GM23338 (cell line): ENCODE measurements around the gene CES3. TPM values are rescaled to one million over a fixed set of nuclear protein-coding genes. Genes with fewer than 3 reads are reported as not detected.

ENCODE experiments used
- ATAC-seq: fragments of 200-7000 bp; cut with Tn5 transposase; 3 replicates; pipeline ENCODE4 v1.9.1; 2020
- DNase-seq: peaks from one replicate; pipeline ENCODE4 v3.0.0-alpha.2; 2015; ENCODE audit warnings: low spot score
- H2AFZ ChIP-seq: fragments of 200-600 bp; sonication (generic); 2 replicates; pipeline ENCODE4 v1.8.0; 2016; ENCODE audit warnings: antibody characterized with exemption, mild to moderate bottlenecking, moderate library complexity
- H3F3A ChIP-seq: fragments of 200-600 bp; sonication (generic); replicated peaks from 2 replicates; pipeline ENCODE4 v1.8.0; 2017; ENCODE audit warnings: antibody characterized with exemption, mixed run types, low read depth
- H3K27ac ChIP-seq: fragments of 200-600 bp; sonication (generic); 2 replicates; pipeline ENCODE4 v1.6.1; 2016; ENCODE audit warnings: low read depth
- H3K27me3 ChIP-seq: fragments of 200-600 bp; sonication (generic); 2 replicates; pipeline ENCODE4 v1.8.0; 2016; ENCODE audit warnings: mild to moderate bottlenecking, mixed run types, moderate library complexity; ENCODE audit not compliant: insufficient read depth
- H3K36me3 ChIP-seq: fragments of 200-600 bp; sonication (generic); 2 replicates; pipeline ENCODE4 v1.8.0; 2016; ENCODE audit warnings: mild to moderate bottlenecking; ENCODE audit not compliant: insufficient read depth
- H3K4me1 ChIP-seq: fragments of 200-600 bp; sonication (generic); 2 replicates; pipeline ENCODE4 v1.8.0; 2016; ENCODE audit warnings: mild to moderate bottlenecking, moderate library complexity; ENCODE audit not compliant: insufficient read depth
- H3K4me2 ChIP-seq: fragments of 200-600 bp; sonication (generic); 2 replicates; pipeline ENCODE4 v1.7.1; 2017; ENCODE audit warnings: mixed run types
- H3K4me3 ChIP-seq: fragments of 200-600 bp; sonication (generic); 2 replicates; pipeline ENCODE4 v1.6.1; 2016; ENCODE audit warnings: mixed run types
- H3K79me2 ChIP-seq: fragments of 200-600 bp; sonication (generic); replicated peaks from 2 replicates; pipeline ENCODE4 v1.8.0; 2017; ENCODE audit warnings: mild to moderate bottlenecking; ENCODE audit not compliant: insufficient read depth
- H3K9me2 ChIP-seq: fragments of 200-600 bp; sonication (generic); 2 replicates; pipeline ENCODE4 v1.8.0; 2017; ENCODE audit not compliant: insufficient read depth
- H4K20me1 ChIP-seq: fragments of 200-600 bp; sonication (generic); replicated peaks from 2 replicates; pipeline ENCODE4 v1.8.0; 2017; ENCODE audit warnings: mild to moderate bottlenecking; ENCODE audit not compliant: insufficient read depth
- H3K27ac Mint-ChIP-seq: 2 replicates; pipeline ENCODE4 v1.8.0; 2020; ENCODE audit warnings: inconsistent platforms, mild to moderate bottlenecking, moderate library complexity, mixed read lengths
- H3K27me3 Mint-ChIP-seq: 3 replicates; pipeline ENCODE4 v1.8.0; 2022; ENCODE audit warnings: low read depth, mild to moderate bottlenecking, moderate library complexity, mixed read lengths, inconsistent platforms; ENCODE audit not compliant: insufficient read depth, poor library complexity
- H3K36me3 Mint-ChIP-seq: 3 replicates; pipeline ENCODE4 v1.8.0; 2021; ENCODE audit warnings: low read depth, mild to moderate bottlenecking, inconsistent platforms, moderate library complexity, mixed read lengths
- H3K4me1 Mint-ChIP-seq: 3 replicates; pipeline ENCODE4 v1.8.0; 2020; ENCODE audit warnings: mild to moderate bottlenecking, inconsistent platforms, mixed read lengths
- H3K4me3 Mint-ChIP-seq: 3 replicates; pipeline ENCODE4 v1.8.0; 2021; ENCODE audit warnings: moderate library complexity, mild to moderate bottlenecking, inconsistent platforms, mixed read lengths
- H3K9me3 Mint-ChIP-seq: 3 replicates; pipeline ENCODE4 v1.8.0; 2020; ENCODE audit warnings: moderate library complexity, mild to moderate bottlenecking, inconsistent platforms, mixed read lengths
- CREB1 ChIP-seq: fragments of 250-450 bp; sonication (Bioruptor Pico); IDR thresholded peaks from 2 replicates; pipeline ENCODE4 v1.5.0; 2020; ENCODE audit warnings: low read depth, mild to moderate bottlenecking, moderate library complexity
- CTCF ChIP-seq, 2 experiments: fragments of 200-600 bp in 1 of 2; sonication (generic) in 1 of 2; conservative IDR thresholded peaks; 2 replicates each; pipeline versions ENCODE4 v1.5.1 to v1.6.1; 2016 to 2017; ENCODE audit warnings: antibody characterized with exemption in 2 of 2, low read depth in 2 of 2, mild to moderate bottlenecking in 2 of 2, moderate library complexity in 1 of 2
- ETS1 ChIP-seq: IDR thresholded peaks from 2 replicates; pipeline ENCODE4 v1.6.1; 2016; ENCODE audit warnings: antibody characterized with exemption
- EZH2 ChIP-seq: fragments of 200-600 bp; sonication (generic); IDR thresholded peaks from one replicate; pipeline ENCODE4 v1.8.0; 2017; ENCODE audit warnings: antibody characterized with exemption, mild to moderate bottlenecking, low read depth; ENCODE audit not compliant: unreplicated experiment
- EZH2phosphoT487 ChIP-seq: fragments of 200-600 bp; sonication (generic); IDR thresholded peaks from one replicate; pipeline ENCODE4 v1.8.1; 2018; ENCODE audit warnings: antibody characterized with exemption; ENCODE audit not compliant: unreplicated experiment
- JUNB ChIP-seq: IDR thresholded peaks from one replicate; pipeline ENCODE4 v1.6.1; 2016; ENCODE audit warnings: antibody characterized with exemption; ENCODE audit not compliant: unreplicated experiment
- NANOG ChIP-seq: IDR thresholded peaks from 2 replicates; pipeline ENCODE4 v1.6.1; 2016; ENCODE audit warnings: antibody characterized with exemption, borderline replicate concordance
- POLR2AphosphoS5 ChIP-seq: IDR thresholded peaks from 2 replicates; pipeline ENCODE4 v1.6.1; 2016; ENCODE audit warnings: antibody characterized with exemption, low read depth
- STAT1 ChIP-seq: IDR thresholded peaks from one replicate; pipeline ENCODE4 v1.6.1; 2016; ENCODE audit warnings: antibody characterized with exemption; ENCODE audit not compliant: unreplicated experiment
- ZNF114 ChIP-seq: fragments of 250-450 bp; sonication (Bioruptor Pico); IDR thresholded peaks from 2 replicates; pipeline ENCODE4 v1.5.0; 2020; ENCODE audit warnings: mild to moderate bottlenecking, moderate library complexity
- ZNF331 ChIP-seq: fragments of 250-450 bp; sonication (Bioruptor Pico); IDR thresholded peaks from 2 replicates; pipeline ENCODE4 v1.5.0; 2020; ENCODE audit warnings: low read depth, mild to moderate bottlenecking, moderate library complexity
- ZNF462 ChIP-seq: fragments of 250-450 bp; sonication (Bioruptor Pico); IDR thresholded peaks from 2 replicates; pipeline ENCODE4 v1.5.0; 2020; ENCODE audit warnings: mild to moderate bottlenecking, moderate library complexity
- polyA plus RNA-seq: library from polyadenylated mRNA; unstranded; fragments of >200 nt; fragmentation: Nextera tagmentation; extraction: Ambion mirVana; gene quantifications from 2 replicates; pipeline ENCODE4 v1.2.1, GENCODE V29; 2016
- total RNA-seq: library from RNA; depleted of rRNA; stranded (reverse); fragments of >200 nt; shearing (Covaris generic); gene quantifications from 2 replicates; pipeline ENCODE4 v1.2.3, GENCODE V29; 2014
- TF ChIP-seq, protein P1 (sequence below): IDR thresholded peaks from one replicate; pipeline ENCODE4 v1.6.1; 2018; ENCODE audit warnings: antibody characterized with exemption; ENCODE audit not compliant: unreplicated experiment

The CES3 gene
- total and polyA plus RNA-seq, 2 experiments from 2014 or later = 0.55 to 1.0 TPM

- no peaks in the 10 kb centered on the region for H4K20me1 ChIP-seq
- H3K4me1 Mint-ChIP-seq = no peaks in the 10 kb centered on the region; the same call in 2 of the 3 replicates
Observed at GRCh38 chr16:66944054-66944441, 17.0 kb upstream of the CES3 start.

More at GRCh38 chr16:66944054-66944441, 17.0 kb upstream of the CES3 start:
- no peak overlapping the region for H2AFZ ChIP-seq
- ATAC-seq (no peak), DNase-seq (no peak)
- H3K9me2 ChIP-seq = no peaks in the 10 kb centered on the region
- H3K4me3 Mint-ChIP-seq = no peak overlapping the region
- no peaks in the 10 kb centered on the region for H3K79me2 ChIP-seq
- H3K4me3 ChIP-seq = no peak overlapping the region
- H3K27ac ChIP-seq = no peak overlapping the region
- H3K27me3 Mint-ChIP-seq = peaks cover 22% of the 10 kb centered on the region
- H3K27ac Mint-ChIP-seq = no peak overlapping the region
- no peaks in the 10 kb centered on the region for H3K36me3 ChIP-seq
- H3K36me3 Mint-ChIP-seq = peaks cover 19% of the 10 kb centered on the region
- H3K4me2 ChIP-seq = no peak overlapping the region
- no peak for TF ChIP-seq EZH2phosphoT487
- TF ChIP-seq ZNF331 (CRISPR knock-in tag) = no peak
- TF ChIP-seq ZNF462 (CRISPR knock-in tag) = no peak
- TF ChIP-seq, protein P1, sequence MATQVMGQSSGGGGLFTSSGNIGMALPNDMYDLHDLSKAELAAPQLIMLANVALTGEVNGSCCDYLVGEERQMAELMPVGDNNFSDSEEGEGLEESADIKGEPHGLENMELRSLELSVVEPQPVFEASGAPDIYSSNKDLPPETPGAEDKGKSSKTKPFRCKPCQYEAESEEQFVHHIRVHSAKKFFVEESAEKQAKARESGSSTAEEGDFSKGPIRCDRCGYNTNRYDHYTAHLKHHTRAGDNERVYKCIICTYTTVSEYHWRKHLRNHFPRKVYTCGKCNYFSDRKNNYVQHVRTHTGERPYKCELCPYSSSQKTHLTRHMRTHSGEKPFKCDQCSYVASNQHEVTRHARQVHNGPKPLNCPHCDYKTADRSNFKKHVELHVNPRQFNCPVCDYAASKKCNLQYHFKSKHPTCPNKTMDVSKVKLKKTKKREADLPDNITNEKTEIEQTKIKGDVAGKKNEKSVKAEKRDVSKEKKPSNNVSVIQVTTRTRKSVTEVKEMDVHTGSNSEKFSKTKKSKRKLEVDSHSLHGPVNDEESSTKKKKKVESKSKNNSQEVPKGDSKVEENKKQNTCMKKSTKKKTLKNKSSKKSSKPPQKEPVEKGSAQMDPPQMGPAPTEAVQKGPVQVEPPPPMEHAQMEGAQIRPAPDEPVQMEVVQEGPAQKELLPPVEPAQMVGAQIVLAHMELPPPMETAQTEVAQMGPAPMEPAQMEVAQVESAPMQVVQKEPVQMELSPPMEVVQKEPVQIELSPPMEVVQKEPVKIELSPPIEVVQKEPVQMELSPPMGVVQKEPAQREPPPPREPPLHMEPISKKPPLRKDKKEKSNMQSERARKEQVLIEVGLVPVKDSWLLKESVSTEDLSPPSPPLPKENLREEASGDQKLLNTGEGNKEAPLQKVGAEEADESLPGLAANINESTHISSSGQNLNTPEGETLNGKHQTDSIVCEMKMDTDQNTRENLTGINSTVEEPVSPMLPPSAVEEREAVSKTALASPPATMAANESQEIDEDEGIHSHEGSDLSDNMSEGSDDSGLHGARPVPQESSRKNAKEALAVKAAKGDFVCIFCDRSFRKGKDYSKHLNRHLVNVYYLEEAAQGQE = no peak
- no peak for TF ChIP-seq ETS1
- TF ChIP-seq POLR2AphosphoS5 = no peak
- no peak for TF ChIP-seq EZH2
- TF ChIP-seq ZNF114 (CRISPR knock-in tag) = no peak
- no peak for TF ChIP-seq NANOG
- TF ChIP-seq CREB1 (CRISPR knock-in tag) = no peak
- TF ChIP-seq JUNB = no peak
- TF ChIP-seq CTCF (conservative IDR thresholded peaks at IDR 0.05; ENCODE audit: low read depth in 2 of 2) = no peak
- no peak for TF ChIP-seq STAT1
- H3K27me3 ChIP-seq = peaks cover 19% of the 10 kb centered on the region
- H3F3A ChIP-seq = no peaks in the 10 kb centered on the region
- H3K4me1 ChIP-seq = peaks cover 3% of the 10 kb centered on the region; the same call in 1 of the 2 replicates
- no peaks in the 10 kb centered on the region for H3K9me3 Mint-ChIP-seq
